Astrocyte of the spinal cord (primary cell): ENCODE data around the gene MAPKAP1.

Experiments used
- DNase-seq: peaks from one replicate; pipeline ENCODE4 v3.0.0; 2011; ENCODE audit warnings: low read depth, low spot score
- H3K4me3 ChIP-seq: 2 replicates; pipeline ENCODE4 v1.5.1; 2011; ENCODE audit warnings: low read depth, mild to moderate bottlenecking, low read length, moderate library complexity
- in situ Hi-C: cut with HindIII; loops from 2 replicates; pipeline ENCODE4 v1.10.0; 2017; ENCODE audit warnings: low sequenced_read_pairs
- TF ChIP-seq, protein P1 (sequence below): IDR thresholded peaks from 2 replicates; pipeline ENCODE4 v1.5.1; 2012; ENCODE audit warnings: low read depth, mild to moderate bottlenecking, low read length, inconsistent platforms

MAPKAP1 gene

DNA sequence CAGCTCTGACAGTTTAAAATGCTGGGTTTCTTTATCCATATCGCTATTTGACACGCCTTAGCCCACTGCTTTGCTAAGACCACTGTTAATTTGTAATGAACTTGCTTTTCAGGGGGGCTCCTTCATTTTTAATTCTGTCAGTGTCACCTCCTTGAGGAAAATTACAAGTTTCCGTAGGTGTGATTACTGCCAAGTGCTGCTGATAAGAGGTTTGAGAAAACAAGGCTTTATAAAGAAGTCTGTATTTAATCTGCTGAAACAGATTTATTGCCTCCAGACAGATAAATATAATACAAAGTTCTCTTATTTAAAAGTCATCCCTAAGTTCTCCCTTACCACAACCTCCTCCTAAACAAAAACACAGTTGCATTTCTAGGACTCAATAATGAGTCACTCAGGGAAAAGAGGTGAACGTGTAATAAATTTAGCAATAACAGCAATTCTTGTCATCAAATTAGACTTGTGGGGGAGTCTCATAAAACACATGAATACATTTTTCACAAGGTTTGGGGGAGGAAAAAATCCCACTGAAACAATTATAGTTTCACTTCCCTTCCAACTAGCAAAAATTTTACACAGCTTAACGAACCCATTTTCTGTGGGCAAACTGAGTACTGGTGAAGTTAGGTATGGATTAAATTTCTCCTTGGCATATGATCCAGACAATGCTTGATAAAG, 72.8 kb downstream of the MAPKAP1 start:
- TF ChIP-seq, protein P1, sequence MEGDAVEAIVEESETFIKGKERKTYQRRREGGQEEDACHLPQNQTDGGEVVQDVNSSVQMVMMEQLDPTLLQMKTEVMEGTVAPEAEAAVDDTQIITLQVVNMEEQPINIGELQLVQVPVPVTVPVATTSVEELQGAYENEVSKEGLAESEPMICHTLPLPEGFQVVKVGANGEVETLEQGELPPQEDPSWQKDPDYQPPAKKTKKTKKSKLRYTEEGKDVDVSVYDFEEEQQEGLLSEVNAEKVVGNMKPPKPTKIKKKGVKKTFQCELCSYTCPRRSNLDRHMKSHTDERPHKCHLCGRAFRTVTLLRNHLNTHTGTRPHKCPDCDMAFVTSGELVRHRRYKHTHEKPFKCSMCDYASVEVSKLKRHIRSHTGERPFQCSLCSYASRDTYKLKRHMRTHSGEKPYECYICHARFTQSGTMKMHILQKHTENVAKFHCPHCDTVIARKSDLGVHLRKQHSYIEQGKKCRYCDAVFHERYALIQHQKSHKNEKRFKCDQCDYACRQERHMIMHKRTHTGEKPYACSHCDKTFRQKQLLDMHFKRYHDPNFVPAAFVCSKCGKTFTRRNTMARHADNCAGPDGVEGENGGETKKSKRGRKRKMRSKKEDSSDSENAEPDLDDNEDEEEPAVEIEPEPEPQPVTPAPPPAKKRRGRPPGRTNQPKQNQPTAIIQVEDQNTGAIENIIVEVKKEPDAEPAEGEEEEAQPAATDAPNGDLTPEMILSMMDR, result no peak
- H3K4me3 ChIP-seq, result no peak overlapping the region
- DNase-seq, result no peak
- in situ Hi-C loops, result no loop called here

GRCh38 chr9:125633116-125633745, 73.8 kb downstream of the MAPKAP1 start:
- in situ Hi-C loops, result no loop called here
- DNase-seq, result no peak
- TF ChIP-seq, protein P1, result no peak
- H3K4me3 ChIP-seq, result no peak overlapping the region

- H3K4me3 ChIP-seq, result no peak overlapping the region
- no peak for DNase-seq
- TF ChIP-seq, protein P1, result no peak
- in situ Hi-C loops, result no loop called here
Observed at GRCh38 chr9:125632321-125633115, 74.5 kb downstream of the MAPKAP1 start.

DNA sequence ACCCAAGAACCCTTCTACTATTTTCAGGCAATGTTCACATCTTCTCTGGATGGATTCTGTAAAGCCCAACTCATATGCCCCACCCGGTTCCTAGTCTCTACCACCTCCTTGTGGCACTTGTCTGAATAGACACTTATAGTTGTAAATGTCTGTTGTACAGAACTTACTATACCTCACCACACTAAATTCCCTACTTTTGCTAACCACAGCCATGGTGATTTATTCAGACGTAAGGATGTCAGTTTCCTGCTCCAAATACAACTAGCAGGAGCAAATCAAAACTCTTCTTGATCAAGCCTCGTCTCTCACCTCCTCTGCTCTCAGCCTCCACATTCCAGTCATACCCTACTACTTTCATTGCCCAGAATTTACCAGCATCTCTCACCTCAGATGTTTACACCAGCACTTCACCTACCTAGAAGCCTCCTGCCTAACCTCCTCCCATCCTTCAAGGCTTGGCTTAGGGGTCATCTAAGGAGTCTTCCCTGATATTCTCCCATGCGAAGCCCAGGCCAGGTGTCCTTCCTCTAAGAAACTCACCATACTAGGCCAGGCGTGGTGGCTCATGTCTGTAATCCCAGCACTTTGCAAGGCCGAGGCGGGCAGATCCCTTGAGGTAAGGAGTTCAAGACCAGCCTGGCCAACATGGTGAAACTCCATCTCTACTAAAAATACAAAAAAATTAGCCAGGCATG, 75.5 kb downstream of the MAPKAP1 start:
- peak; percentile 67 for DNase-seq
- in situ Hi-C loops, result no loop called here
- no peak overlapping the region for H3K4me3 ChIP-seq
- TF ChIP-seq, protein P1, result peak; percentile 62

- TF ChIP-seq, protein P1, result no peak
- DNase-seq, result no peak
- H3K4me3 ChIP-seq, result no peak overlapping the region
- in situ Hi-C loops, result no loop called here
Observed at GRCh38 chr9:125630436-125630835, 76.6 kb downstream of the MAPKAP1 start.

DNA sequence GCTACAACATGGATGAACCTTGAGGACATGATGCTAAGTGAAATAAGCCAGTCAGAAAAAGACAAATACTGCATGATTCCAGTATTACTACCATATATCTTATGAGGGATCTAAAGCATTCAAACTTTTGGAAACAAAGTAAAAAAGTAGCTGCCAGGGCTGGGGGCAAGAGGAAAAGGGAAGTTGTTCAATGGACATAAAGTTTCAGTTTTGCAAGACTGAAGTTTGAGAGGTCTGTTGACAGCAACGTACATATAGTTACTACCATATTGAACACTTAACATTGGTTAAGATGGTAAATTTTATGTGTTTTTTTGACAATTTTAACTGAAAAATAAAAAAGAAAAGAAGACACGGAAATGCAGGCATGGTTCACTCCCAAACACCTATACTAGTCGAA, 77.6 kb downstream of the MAPKAP1 start:
- TF ChIP-seq, protein P1, result no peak
- no peak overlapping the region for H3K4me3 ChIP-seq
- in situ Hi-C loops, result no loop called here
- no peak for DNase-seq
